H7 (cell line): ENCODE data around the gene KANSL1. TPM values are rescaled to one million over a fixed set of nuclear protein-coding genes. Genes with fewer than 3 reads are reported as not detected.
A peak's percentile ranks its signal among the peaks of the same experiment; 100 is the strongest.

ENCODE experiments used
- DNase-seq: peaks from one replicate; pipeline ENCODE4 v3.0.0; 2012
- H3K27me3 ChIP-seq: 2 replicates; pipeline ENCODE4 v1.6.0; 2011; ENCODE audit warnings: mild to moderate bottlenecking, low read length; ENCODE audit not compliant: control insufficient read depth, insufficient read depth
- H3K36me3 ChIP-seq: replicated peaks from 2 replicates; pipeline ENCODE4 v1.5.1; 2011; ENCODE audit warnings: low read length; ENCODE audit not compliant: control insufficient read depth, insufficient read depth
- H3K4me3 ChIP-seq: 2 replicates; pipeline ENCODE4 v1.5.1; 2011; ENCODE audit warnings: low read depth, mild to moderate bottlenecking, control low read depth, low read length, moderate library complexity; ENCODE audit not compliant: insufficient read depth
- total RNA-seq: library from RNA; depleted of rRNA; stranded (reverse); fragments of >200 nt; shearing (Covaris generic); gene quantifications from 2 replicates; pipeline ENCODE4 v1.2.3, GENCODE V29; 2014

Gene KANSL1
- total RNA-seq, 1 experiment from 2014 or later: 35.2 TPM

DNA sequence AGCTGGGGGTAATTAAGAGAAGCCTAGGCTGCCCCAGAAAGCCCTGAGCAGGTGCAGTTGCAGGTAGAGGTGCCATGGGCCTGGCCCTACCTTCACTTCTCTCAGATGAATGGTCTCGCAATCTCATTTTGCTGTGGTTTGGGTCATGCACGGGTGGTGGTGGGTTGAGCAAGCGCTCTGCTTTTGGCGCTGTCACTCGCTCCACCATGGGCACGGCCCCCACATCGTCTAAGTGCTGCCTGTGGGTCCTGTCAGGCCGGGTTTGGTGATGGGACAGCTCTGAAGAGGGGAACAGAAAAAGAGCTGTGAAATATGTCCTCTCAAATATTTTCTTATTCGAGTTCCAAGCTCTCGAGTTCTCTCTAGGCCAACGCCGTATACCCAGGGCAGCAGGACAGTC is 154.3 kb downstream of the KANSL1 start:
- Histone ChIP-seq H3K4me3 (no peak overlapping the region), H3K27me3 (no peaks in the 10 kb centered on the region), H3K36me3 (peaks cover 57% of the 10 kb centered on the region)
- no peak for DNase-seq

DNA sequence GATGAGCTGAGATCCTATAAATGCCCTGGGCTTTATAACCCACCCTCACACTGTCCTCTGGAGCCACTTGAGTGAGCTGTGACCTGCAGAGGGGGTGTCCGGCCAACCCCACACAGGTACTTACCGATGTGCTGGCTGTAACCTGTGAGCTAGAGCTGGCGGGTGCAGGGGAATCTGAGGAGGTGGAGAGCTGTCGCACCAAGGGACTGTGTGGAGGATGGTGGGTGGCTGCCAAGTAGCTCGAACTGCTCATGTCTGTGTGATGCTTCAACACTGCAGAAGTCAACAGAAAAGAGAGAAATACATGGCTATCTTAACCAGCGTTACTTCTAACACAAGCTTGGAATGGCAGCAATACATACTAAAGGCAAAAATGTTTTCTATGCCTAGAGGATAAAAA is 154.8 kb downstream of the KANSL1 start:
- peaks cover 59% of the 10 kb centered on the region for H3K36me3 ChIP-seq
- H3K27me3 ChIP-seq: no peaks in the 10 kb centered on the region
- no peak for DNase-seq
- H3K4me3 ChIP-seq: no peak overlapping the region

DNA sequence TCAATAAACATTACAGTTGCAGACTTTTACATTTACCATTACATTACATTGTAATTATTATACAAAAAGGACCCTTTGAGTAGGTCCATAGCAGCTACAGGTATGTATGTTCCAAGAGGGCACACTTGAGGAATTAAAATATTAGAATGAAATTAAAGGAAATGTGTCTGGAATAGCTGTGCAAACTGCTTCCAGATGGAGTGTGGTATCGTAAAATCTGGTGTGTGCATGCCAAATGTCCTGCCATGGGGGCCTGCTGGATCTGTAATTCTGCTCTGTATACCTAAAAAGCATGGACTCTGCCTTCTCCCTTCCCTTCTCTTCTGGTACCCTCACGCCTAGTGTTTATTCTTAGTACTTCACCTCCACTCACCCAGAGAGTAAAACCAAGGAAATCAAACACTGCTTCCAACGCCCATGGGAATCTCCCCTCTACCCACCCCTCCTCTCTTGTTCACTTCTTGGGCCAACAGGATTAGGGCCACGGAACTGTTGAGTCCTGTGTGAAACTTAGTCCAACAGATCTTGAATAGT is 155.4 kb downstream of the KANSL1 start:
- no peaks in the 10 kb centered on the region for H3K27me3 ChIP-seq
- peaks cover 63% of the 10 kb centered on the region for H3K36me3 ChIP-seq
- no peak for DNase-seq
- H3K4me3 ChIP-seq: no peak overlapping the region

DNA sequence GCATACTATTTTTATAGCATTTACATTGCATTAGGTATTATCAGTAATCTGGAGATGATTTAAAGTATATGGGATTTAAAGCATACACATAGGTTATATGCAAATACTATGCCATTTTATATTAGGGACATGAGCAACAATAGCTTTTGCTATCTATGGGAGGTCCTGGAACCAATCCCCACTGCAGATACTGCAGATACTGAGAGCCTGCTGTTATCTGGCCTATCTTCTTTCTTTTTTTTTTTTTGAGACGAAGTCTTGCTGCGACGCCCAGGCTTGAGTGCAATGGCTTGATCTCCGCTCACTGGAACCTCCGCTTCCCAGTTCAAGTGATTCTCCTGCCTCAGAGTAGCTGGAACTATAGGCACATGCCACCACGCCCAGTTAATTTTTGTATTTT is 156.7 kb downstream of the KANSL1 start:
- no peak for DNase-seq
- Histone ChIP-seq H3K4me3 (no peak overlapping the region), H3K36me3 (peaks cover 71% of the 10 kb centered on the region), H3K27me3 (no peaks in the 10 kb centered on the region)

DNA sequence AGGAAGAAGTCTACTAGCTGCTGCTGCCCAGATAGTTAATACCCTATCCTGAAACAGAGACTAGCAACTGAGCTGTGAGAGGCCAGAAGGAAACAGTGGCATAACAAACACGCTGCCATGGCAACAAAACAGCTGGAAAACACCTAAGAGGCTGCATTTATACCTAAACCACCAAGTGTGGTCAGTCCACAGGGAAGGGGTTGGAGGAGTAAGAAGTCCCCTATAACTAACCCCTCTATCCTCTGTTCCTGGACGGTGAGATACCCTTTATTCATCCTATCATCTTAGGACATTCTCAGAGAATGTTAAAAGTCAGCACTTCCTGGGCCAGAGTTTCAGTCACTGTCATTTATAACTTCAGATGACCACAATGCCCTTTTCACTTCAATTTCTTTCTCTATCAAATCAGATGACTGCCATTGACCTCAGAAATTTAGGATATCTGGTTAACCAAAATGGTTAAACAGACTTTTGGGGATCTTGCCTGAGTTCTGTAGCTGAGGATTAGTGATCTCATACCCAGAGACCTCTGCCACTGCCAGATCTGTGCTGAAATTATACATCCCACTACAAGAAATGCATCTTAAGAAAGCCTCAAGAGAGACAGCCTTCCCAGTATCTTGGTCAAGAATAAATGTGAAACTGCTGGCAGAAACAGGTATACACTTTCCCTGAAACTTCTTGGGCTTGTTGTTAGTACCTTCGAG is 158.0 kb downstream of the KANSL1 start:
- Histone ChIP-seq H3K36me3 (peaks cover 73% of the 10 kb centered on the region), H3K4me3 (no peak overlapping the region), H3K27me3 (no peaks in the 10 kb centered on the region)
- peak; percentile 32 for DNase-seq

DNA sequence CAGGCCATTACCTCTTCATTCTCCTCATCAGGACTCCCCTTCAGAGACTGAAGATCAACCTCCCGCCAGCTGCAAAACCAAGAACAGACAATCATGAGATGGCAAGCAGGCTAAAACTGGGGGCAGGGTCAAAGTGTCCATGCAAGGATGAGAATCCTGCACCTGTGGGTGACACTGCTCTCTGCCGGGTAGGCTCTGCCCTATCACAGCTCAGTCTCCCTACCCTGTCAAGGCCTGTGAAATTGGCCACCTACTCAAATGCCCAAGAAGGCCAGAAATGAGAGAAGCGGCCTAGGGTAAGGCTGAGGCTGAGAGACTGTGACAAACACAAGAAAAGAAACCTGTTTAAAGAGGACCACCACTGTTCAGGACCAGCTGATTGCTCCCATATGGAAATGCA is 159.8 kb downstream of the KANSL1 start:
- H3K27me3 ChIP-seq: no peaks in the 10 kb centered on the region
- H3K36me3 ChIP-seq: peaks cover 60% of the 10 kb centered on the region
- no peak overlapping the region for H3K4me3 ChIP-seq
- DNase-seq: no peak

DNA sequence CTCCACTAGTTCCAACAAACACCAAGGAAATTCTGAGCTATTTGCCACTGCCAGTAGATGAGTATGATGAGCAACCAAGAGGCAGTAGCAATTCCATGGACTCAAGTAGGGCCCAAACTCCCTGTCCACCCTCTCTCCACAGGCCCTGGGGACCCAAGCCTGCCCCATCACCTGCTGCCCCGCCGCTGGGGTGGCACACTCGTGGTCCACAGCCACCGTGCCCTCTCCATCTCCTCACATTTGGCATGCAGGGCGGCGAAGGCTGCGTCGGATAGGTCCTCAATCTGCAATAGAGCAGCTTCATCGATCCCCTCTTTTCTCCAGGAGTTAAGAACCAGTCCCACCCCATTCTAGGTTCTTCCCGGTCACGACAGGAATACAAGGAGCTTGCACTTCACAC is 160.3 kb downstream of the KANSL1 start:
- no peak overlapping the region for H3K4me3 ChIP-seq
- DNase-seq: no peak
- no peaks in the 10 kb centered on the region for H3K27me3 ChIP-seq
- H3K36me3 ChIP-seq: peaks cover 56% of the 10 kb centered on the region

DNA sequence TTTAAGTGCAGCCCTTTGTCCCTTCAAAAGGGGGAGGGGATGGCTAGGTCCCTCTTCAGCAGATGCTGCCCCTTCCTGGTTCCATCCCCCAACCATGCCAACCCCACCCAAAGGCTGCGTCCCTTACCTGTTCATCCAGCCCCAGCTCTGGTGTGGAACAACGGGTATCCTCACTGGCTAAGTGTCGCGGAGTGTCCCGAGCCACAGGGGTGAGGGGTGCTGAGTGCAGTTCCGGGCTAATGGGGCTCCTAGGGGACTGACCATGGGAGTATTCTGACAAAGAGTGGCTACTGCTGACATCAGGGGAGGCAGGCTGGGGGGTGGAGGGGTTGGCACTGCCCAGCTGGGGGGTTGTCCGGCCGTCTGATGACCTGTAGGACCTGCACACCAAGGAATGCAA is 161.3 kb downstream of the KANSL1 start:
- H3K4me3 ChIP-seq: no peak overlapping the region
- peaks cover 49% of the 10 kb centered on the region for H3K36me3 ChIP-seq
- DNase-seq: no peak
- H3K27me3 ChIP-seq: no peaks in the 10 kb centered on the region

DNA sequence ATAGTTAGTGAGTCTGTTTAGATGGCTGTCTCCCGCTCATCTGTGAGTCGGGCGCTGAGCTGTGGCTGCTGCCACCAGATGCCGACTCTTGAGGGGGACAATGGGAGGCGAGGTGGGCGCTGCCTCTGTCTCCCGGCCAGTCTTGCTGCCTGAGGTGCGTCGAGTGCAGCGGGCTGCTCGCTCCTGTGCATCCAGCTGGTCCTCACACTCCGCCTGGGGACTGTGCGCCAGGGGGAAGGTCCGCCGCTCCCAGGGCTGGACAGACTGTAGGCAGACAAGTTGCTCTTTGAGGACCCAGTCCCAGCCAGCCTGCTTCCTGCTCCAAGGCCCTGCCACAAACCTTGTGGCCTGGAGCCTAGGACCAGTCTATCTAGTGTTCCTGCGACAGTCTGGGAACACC is 161.8 kb downstream of the KANSL1 start:
- Histone ChIP-seq H3K36me3 (peaks cover 46% of the 10 kb centered on the region), H3K4me3 (no peak overlapping the region), H3K27me3 (no peaks in the 10 kb centered on the region)
- no peak for DNase-seq

DNA sequence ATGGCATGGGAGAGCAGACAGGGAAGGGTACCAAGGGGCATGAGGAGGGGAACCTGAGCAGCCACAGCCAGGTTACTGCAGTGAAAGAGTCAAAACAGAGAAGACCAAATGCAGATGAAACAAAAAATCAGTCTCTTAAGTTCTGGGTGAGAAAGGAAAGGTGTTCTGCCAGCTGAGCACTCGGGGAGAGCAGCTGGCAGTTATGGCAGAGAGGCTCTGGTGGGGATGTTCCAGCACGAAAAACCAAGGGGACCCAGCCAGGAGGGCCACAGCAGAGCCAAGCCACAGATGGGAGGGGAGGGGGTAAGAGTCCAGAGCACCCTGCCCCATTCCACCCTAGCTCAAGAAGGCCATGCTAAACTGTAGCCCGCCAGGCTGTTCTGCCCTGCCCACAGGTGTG is 162.5 kb downstream of the KANSL1 start:
- peaks cover 48% of the 10 kb centered on the region for H3K36me3 ChIP-seq
- H3K27me3 ChIP-seq: no peaks in the 10 kb centered on the region
- H3K4me3 ChIP-seq: no peak overlapping the region
- DNase-seq: no peak

DNA sequence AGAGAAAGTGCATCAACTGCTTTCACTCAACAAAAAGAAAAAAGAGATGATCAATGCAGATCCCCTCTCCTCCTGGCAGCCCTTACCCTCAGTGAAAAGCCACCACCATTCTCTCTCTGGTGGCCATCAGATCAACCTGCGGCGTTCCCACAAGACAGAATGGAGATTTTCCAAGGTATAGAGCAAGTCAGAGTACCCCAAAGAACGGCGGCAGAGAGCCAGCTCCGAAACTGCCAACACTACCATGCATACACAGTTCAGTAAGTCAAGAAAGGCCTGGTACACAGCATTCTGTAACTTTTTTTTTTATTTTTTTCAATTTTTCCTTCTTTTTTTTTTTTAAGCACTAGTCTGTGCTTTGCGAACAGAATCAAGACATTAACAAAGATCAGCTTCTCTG is 163.6 kb downstream of the KANSL1 start:
- Histone ChIP-seq H3K4me3 (no peak overlapping the region), H3K27me3 (no peaks in the 10 kb centered on the region), H3K36me3 (peaks cover 39% of the 10 kb centered on the region)
- DNase-seq: no peak

DNA sequence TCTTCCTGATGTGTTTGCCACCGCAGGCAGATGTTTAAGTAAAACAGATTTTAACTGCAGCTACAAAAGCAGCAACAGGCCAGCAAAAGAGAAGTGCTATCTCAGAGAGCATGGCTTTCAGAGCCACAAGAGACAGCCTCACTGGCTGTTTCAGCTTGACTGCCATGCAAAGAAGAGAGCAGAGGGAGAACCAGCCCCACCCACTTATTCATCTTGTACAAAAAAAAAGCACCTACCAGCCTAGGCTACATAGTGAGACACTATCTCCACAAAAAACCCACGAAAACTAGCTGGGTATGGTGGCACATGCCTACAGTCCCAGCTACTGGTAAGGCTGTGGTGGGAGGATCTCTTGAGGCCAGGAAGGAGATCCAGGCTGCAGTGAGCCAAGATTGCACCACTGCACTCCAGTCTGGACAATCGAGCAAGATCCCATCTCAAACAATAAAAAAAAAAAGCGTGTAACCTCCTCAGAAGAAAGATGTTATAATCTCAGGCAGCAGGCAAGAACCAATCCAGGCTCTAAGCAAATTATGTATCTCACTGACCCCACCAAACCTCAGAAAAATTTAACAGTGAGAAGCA is 164.2 kb downstream of the KANSL1 start:
- DNase-seq: no peak
- Histone ChIP-seq H3K36me3 (peaks cover 34% of the 10 kb centered on the region), H3K4me3 (no peak overlapping the region), H3K27me3 (no peaks in the 10 kb centered on the region)

DNA sequence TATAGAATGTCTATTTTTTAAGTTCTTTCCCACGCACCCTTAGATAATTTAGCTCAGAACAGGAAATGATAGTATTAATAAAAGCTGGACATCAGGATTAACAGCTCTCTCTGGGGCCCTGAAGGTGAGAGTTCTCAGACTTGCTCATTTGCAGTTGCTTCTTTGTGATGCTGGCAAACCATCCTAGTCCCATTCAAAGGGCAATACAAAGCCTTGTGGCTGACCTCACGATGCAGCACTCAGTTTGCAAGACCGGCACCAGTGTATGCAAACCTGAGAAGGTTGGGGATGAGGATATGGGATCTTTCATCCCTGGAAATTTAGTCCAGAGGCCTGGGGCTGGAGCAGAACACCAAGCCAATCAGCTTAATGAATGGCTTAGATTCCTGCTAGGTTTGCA is 164.9 kb downstream of the KANSL1 start:
- no peak overlapping the region for H3K4me3 ChIP-seq
- peaks cover 28% of the 10 kb centered on the region for H3K36me3 ChIP-seq
- H3K27me3 ChIP-seq: no peaks in the 10 kb centered on the region
- DNase-seq: no peak

DNA sequence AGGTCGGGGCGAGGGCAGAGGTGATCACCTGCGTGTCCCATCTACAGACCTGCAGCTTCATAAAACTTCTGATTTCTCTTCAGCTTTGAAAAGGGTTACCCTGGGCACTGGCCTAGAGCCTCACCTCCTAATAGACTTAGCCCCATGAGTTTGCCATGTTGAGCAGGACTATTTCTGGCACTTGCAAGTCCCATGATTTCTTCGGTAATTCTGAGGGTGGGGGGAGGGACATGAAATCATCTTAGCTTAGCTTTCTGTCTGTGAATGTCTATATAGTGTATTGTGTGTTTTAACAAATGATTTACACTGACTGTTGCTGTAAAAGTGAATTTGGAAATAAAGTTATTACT is 165.3 kb downstream of the KANSL1 start:
- Histone ChIP-seq H3K27me3 (no peaks in the 10 kb centered on the region), H3K36me3 (peaks cover 23% of the 10 kb centered on the region), H3K4me3 (no peak overlapping the region)
- no peak for DNase-seq

DNA sequence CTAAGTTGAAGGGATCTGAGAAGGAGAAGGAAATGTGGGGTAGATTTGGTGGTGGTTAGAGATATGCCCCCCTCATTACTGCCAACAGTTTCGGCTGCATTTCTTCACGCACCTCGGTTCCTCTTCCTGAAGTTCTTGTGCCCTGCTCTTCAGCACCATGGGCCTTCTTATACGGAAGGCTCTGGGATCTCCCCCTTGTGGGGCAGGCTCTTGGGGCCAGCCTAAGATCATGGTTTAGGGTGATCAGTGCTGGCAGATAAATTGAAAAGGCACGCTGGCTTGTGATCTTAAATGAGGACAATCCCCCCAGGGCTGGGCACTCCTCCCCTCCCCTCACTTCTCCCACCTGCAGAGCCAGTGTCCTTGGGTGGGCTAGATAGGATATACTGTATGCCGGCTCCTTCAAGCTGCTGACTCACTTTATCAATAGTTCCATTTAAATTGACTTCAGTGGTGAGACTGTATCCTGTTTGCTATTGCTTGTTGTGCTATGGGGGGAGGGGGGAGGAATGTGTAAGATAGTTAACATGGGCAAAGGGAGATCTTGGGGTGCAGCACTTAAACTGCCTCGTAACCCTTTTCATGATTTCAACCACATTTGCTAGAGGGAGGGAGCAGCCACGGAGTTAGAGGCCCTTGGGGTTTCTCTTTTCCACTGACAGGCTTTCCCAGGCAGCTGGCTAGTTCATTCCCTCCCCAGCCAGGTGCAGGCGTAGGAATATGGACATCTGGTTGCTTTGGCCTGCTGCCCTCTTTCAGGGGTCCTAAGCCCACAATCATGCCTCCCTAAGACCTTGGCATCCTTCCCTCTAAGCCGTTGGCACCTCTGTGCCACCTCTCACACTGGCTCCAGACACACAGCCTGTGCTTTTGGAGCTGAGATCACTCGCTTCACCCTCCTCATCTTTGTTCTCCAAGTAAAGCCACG is 165.9 kb downstream of the KANSL1 start:
- no peak for DNase-seq
- no peak overlapping the region for H3K4me3 ChIP-seq
- H3K36me3 ChIP-seq: peaks cover 18% of the 10 kb centered on the region
- no peaks in the 10 kb centered on the region for H3K27me3 ChIP-seq
